Liver (tissue), 9 donors: Measurements from ENCODE around the gene ARHGEF1. TPM values are rescaled to one million over a fixed set of nuclear protein-coding genes. Genes with fewer than 3 reads are reported as not detected.

Experiments used
- DNase-seq: peaks from one replicate; pipeline ENCODE4 v3.0.0-alpha.2; 2017; ENCODE audit warnings: low spot score
- H3K27ac ChIP-seq, 2 donors: one replicate each; pipeline ENCODE4 v1.7.0; 2013; ENCODE audit warnings: inconsistent platforms in 2 of 2, low read length in 2 of 2, control low read depth in 1 of 2, low read depth in 1 of 2, mild to moderate bottlenecking in 1 of 2
- H3K27me3 ChIP-seq, 4 donors: one replicate each; pipeline versions ENCODE4 v1.6.1 to v1.7.0; 2013; ENCODE audit warnings: low read length in 3 of 4, inconsistent platforms in 1 of 4, mild to moderate bottlenecking in 1 of 4, moderate library complexity in 1 of 4; ENCODE audit not compliant: control insufficient read depth in 4 of 4, insufficient read depth in 4 of 4
- H3K36me3 ChIP-seq, 4 donors: one replicate each; pipeline versions ENCODE4 v1.6.1 to v1.7.0; 2013; ENCODE audit warnings: low read length in 3 of 4, mild to moderate bottlenecking in 3 of 4, low read depth in 1 of 4, moderate library complexity in 1 of 4; ENCODE audit not compliant: control insufficient read depth in 4 of 4, insufficient read depth in 3 of 4
- H3K4me1 ChIP-seq, 4 donors: one replicate each; pipeline versions ENCODE4 v1.6.1 to v1.7.0; 2013; ENCODE audit warnings: low read length in 3 of 4, mild to moderate bottlenecking in 3 of 4, moderate library complexity in 1 of 4; ENCODE audit not compliant: control insufficient read depth in 4 of 4, insufficient read depth in 4 of 4
- H3K4me3 ChIP-seq, 3 donors: one replicate each; pipeline versions ENCODE4 v1.6.1 to v1.7.0; 2013; ENCODE audit warnings: low read length in 3 of 3, control low read depth in 1 of 3, low read depth in 1 of 3, mild to moderate bottlenecking in 1 of 3
- H3K9ac ChIP-seq, 2 donors: one replicate each; pipeline ENCODE4 v1.7.0; 2013; ENCODE audit warnings: low read length in 2 of 2, mild to moderate bottlenecking in 2 of 2, moderate library complexity in 2 of 2, control low read depth in 1 of 2, low read depth in 1 of 2
- H3K9me3 ChIP-seq, 4 donors: one replicate each; pipeline versions ENCODE4 v1.6.1 to v1.7.0; 2013; ENCODE audit warnings: low read length in 3 of 4; ENCODE audit not compliant: control insufficient read depth in 4 of 4
- EGR1 ChIP-seq, 2 donors: IDR thresholded peaks; 2 replicates each; pipeline ENCODE4 v1.6.1; 2016 to 2018; ENCODE audit warnings: antibody characterized with exemption in 2 of 2, low read depth in 2 of 2
- FOXA1 ChIP-seq: IDR thresholded peaks from 2 replicates; pipeline ENCODE4 v1.6.1; 2016; ENCODE audit warnings: antibody characterized with exemption
- HNF4A ChIP-seq, 2 donors: conservative IDR thresholded peaks; 2 replicates each; pipeline ENCODE4 v1.6.1; 2016; ENCODE audit warnings: antibody characterized with exemption in 2 of 2, mild to moderate bottlenecking in 2 of 2
- HNF4G ChIP-seq: IDR thresholded peaks from 2 replicates; pipeline ENCODE4 v1.6.1; 2016; ENCODE audit warnings: antibody characterized with exemption
- JUND ChIP-seq, 2 donors: IDR thresholded peaks; 2 replicates each; pipeline ENCODE4 v1.6.1; 2016; ENCODE audit warnings: antibody characterized with exemption in 2 of 2
- NR2F2 ChIP-seq: IDR thresholded peaks from 2 replicates; pipeline ENCODE4 v1.6.1; 2016; ENCODE audit warnings: antibody characterized with exemption
- RAD21 ChIP-seq, 2 donors: IDR thresholded peaks; 2 replicates each; pipeline ENCODE4 v1.6.1; 2016; ENCODE audit warnings: antibody characterized with exemption in 2 of 2, mild to moderate bottlenecking in 2 of 2
- TAF1 ChIP-seq: conservative IDR thresholded peaks from 2 replicates; pipeline ENCODE4 v1.6.1; 2016; ENCODE audit warnings: antibody characterized with exemption, mild to moderate bottlenecking
- WGBS: extraction: QIAGEN DNeasy Blood & Tissue Kit; methylation state at CpG from one replicate; pipeline ENCODE4 v1.1.7; 2013; 5-methylcytosine and 5-hydroxymethylcytosine counted together
- polyA plus RNA-seq, 2 donors: library from polyadenylated mRNA; stranded (reverse) in 1 of 2; unstranded in 1 of 2; fragments of 200-250 nt in 1 of 2; fragments of >200 nt in 1 of 2; fragmentation: Nextera tagmentation in 1 of 2; extraction: Ambion mirVana in 1 of 2; gene quantifications; one replicate each; pipeline versions ENCODE4 v1.2.1 to v1.2.3, GENCODE V29; 2013 to 2015
- total RNA-seq, 2 donors: library from RNA; depleted of rRNA; stranded (reverse); fragments of >200 nt; gene quantifications; one replicate each; pipeline ENCODE4 v1.2.3, GENCODE V29; 2014
- TF ChIP-seq, protein P1 (sequence below): fragments of 150-350 bp; IDR thresholded peaks from 2 replicates; pipeline ENCODE4 v1.5.1; 2017; ENCODE audit warnings: improper control_type of control experiment, low read depth, low read length; ENCODE audit not compliant: missing input control
- TF ChIP-seq, protein P2 (sequence below): IDR thresholded peaks from 2 replicates; pipeline ENCODE4 v1.6.1; 2016; ENCODE audit warnings: antibody characterized with exemption
- donor health status: healthy.
- donor health status: healthy.
- donor health status: healthy.
- donor health status: healthy.
- donor health status: healthy.

The ARHGEF1 gene
- total and polyA plus RNA-seq, 4 donors, result 13.2 to 30.1 (median 18.5) TPM

DNA sequence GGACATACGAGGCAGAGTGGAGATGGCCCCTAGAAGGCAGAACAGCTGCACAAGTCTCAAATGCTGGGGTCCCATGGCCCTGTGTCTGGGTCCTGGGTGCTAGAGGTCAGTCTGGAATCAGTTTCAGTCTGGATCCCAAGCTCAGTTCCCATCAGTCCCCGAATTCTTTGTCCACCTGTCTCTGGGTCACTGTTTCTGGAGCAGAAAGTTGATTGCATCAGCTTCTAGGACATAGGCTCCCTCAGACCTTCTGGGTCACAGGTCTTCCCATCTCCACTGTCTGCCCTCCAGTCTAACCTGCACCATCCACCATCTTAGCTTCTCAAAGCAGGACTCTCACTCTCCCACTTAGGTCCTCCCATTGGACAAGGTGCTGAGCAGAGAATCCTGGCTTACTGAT, 43.8 kb upstream of the ARHGEF1 start:
- 58% methylated on average over 2 of the region's 2 CpGs for WGBS
- H3K27me3 ChIP-seq, result peaks cover 0 to 16% (median under 1%) of the 10 kb centered on the region in 4 donors
- no peaks in the 10 kb centered on the region for H3K36me3 ChIP-seq
- no peak for TF ChIP-seq RAD21 (IDR thresholded peaks at IDR 0.05)
- H3K9me3 ChIP-seq, result no peaks in the 10 kb centered on the region
- no peak for DNase-seq
- no peaks in the 10 kb centered on the region for H3K4me1 ChIP-seq
- no peak overlapping the region for H3K4me3 ChIP-seq
- H3K9ac ChIP-seq, result no peak overlapping the region
- no peak overlapping the region for H3K27ac ChIP-seq

GRCh38 chr19:41843371-41843770, 39.6 kb upstream of the ARHGEF1 start:
- Histone ChIP-seq H3K36me3 (no peaks in the 10 kb centered on the region), H3K27ac (no peak overlapping the region), H3K9me3 (no peaks in the 10 kb centered on the region), H3K4me3 (no peak overlapping the region), H3K27me3 (peaks cover 0 to 7% (median under 1%) of the 10 kb centered on the region in 4 donors), H3K4me1 (no peaks in the 10 kb centered on the region), H3K9ac (no peak overlapping the region)
- TF ChIP-seq FOXA1, result no peak
- no peak for TF ChIP-seq HNF4A (conservative IDR thresholded peaks at IDR 0.05)
- no peak for TF ChIP-seq NR2F2
- no peak for TF ChIP-seq TAF1
- TF ChIP-seq JUND (IDR thresholded peaks at IDR 0.05), result no peak
- TF ChIP-seq, protein P1, sequence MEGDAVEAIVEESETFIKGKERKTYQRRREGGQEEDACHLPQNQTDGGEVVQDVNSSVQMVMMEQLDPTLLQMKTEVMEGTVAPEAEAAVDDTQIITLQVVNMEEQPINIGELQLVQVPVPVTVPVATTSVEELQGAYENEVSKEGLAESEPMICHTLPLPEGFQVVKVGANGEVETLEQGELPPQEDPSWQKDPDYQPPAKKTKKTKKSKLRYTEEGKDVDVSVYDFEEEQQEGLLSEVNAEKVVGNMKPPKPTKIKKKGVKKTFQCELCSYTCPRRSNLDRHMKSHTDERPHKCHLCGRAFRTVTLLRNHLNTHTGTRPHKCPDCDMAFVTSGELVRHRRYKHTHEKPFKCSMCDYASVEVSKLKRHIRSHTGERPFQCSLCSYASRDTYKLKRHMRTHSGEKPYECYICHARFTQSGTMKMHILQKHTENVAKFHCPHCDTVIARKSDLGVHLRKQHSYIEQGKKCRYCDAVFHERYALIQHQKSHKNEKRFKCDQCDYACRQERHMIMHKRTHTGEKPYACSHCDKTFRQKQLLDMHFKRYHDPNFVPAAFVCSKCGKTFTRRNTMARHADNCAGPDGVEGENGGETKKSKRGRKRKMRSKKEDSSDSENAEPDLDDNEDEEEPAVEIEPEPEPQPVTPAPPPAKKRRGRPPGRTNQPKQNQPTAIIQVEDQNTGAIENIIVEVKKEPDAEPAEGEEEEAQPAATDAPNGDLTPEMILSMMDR, result no peak
- no peak for TF ChIP-seq HNF4G
- no peak for TF ChIP-seq EGR1 (IDR thresholded peaks at IDR 0.05; ENCODE audit: low read depth in 2 of 2)
- DNase-seq, result no peak
- WGBS, result 63% methylated on average over 7 of the region's 7 CpGs

GRCh38 chr19:41844601-41845000, 38.4 kb upstream of the ARHGEF1 start, which contains the start of gene LYPD4:
Gene LYPD4, minus strand, starts transcription at chr19:41844683. Its CDS starts 5,398 bp downstream, at chr19:41839285.
- no peak within 1 kb of the TSS for H3K4me3 ChIP-seq
- no peak within 1 kb of the TSS for H3K9ac ChIP-seq
- no peak for DNase-seq
- H3K4me1 ChIP-seq, result no peaks in the 10 kb centered on the region
- WGBS, result 72% methylated on average over 30 of the region's 30 CpGs
- H3K36me3 ChIP-seq, result no peaks in the 10 kb centered on the region
- H3K27me3 ChIP-seq, result peaks cover 0 to 7% (median under 1%) of the 10 kb centered on the region in 4 donors
- H3K27ac ChIP-seq, result no peak within 1 kb of the TSS
- TF ChIP-seq, protein P2, sequence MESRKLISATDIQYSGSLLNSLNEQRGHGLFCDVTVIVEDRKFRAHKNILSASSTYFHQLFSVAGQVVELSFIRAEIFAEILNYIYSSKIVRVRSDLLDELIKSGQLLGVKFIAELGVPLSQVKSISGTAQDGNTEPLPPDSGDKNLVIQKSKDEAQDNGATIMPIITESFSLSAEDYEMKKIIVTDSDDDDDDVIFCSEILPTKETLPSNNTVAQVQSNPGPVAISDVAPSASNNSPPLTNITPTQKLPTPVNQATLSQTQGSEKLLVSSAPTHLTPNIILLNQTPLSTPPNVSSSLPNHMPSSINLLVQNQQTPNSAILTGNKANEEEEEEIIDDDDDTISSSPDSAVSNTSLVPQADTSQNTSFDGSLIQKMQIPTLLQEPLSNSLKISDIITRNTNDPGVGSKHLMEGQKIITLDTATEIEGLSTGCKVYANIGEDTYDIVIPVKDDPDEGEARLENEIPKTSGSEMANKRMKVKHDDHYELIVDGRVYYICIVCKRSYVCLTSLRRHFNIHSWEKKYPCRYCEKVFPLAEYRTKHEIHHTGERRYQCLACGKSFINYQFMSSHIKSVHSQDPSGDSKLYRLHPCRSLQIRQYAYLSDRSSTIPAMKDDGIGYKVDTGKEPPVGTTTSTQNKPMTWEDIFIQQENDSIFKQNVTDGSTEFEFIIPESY, result no peak
- TF ChIP-seq HNF4A (conservative IDR thresholded peaks at IDR 0.05), result no peak
- TF ChIP-seq, protein P1, result no peak
- H3K9me3 ChIP-seq, result no peaks in the 10 kb centered on the region
